Activated CD8-positive, alpha-beta memory T cell treated with anti-CD3 and anti-CD28 coated beads, Interleukin-2, amount 50 U/mL, for 24 hours (primary cell): Measurements from ENCODE around the gene CDCA8.
"Not testable (repeated sequence)": the region's sequence is repeated elsewhere in the genome, so short reads cannot be mapped to it uniquely, and the experiment has no call there.

Source experiments
- DNase-seq: peaks from one replicate; pipeline ENCODE4 v3.0.0-alpha.2; 2020; ENCODE audit errors: extremely low read depth

Gene CDCA8

GRCh38 chr1:37734629-37735591 lies 42.6 kb downstream of the CDCA8 start:
- no peak for DNase-seq

GRCh38 chr1:37737975-37738374 lies 45.7 kb downstream of the CDCA8 start:
- DNase-seq, result not testable (repeated sequence)

DNA sequence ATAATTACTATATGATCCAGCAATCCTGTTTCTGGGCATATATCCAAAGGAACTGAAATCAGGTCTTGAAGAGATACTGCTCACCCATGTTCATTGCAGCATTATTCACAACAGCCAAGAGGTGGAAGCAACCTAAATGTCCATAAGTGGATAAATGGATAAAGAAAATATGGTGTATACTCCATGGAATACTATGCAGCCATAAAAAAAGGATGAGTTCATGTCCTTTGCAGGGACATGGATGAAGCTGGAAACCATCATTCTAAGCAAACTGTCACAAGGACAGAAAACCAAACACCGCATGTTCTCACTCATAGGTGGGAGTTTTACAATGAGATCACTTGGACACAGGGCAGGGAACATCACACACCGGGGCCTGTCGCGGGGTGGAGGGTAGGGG lies 46.3 kb downstream of the CDCA8 start:
- not testable (repeated sequence) for DNase-seq

DNA sequence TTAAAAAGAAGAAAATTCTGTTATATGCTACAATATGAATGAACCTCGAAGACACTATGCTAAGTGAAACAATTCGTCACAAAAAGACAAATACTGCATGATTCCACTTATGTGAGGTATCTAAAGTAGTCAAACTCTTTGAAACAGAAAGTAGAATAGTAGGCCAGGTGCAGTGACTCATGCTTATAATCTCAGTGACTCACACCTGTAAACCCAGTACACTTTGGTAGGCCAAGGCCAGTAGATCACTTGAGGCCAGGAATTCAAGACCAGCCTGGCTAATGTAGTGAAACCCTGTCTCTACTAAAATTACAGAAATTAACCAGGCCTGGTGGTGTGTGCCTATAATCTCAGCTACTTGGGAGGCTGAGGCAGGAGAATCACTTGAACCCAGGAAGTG lies 46.9 kb downstream of the CDCA8 start:
- no peak for DNase-seq

GRCh38 chr1:37741130-37741529 lies 48.8 kb downstream of the CDCA8 start:
- no peak for DNase-seq

DNA sequence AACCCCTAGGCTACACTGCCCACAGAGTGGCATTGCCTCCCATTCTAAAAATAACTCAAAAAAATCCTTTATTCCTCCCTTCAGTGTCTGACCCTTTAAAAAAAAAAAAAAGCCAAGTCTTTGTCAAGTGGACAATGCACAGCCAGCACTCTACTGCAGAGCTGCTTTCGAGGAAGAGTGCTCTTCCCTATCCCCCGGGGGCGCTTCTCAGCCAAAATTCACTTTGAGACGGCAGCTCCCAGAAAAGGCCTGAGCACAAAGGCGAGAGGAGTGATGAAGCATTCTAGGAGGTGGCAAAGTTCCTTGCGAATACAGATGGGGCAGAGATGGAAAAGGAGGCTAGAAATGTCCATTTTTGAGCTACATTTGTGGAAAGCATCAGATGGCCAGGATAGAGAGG lies 49.3 kb downstream of the CDCA8 start:
- no peak for DNase-seq

DNA sequence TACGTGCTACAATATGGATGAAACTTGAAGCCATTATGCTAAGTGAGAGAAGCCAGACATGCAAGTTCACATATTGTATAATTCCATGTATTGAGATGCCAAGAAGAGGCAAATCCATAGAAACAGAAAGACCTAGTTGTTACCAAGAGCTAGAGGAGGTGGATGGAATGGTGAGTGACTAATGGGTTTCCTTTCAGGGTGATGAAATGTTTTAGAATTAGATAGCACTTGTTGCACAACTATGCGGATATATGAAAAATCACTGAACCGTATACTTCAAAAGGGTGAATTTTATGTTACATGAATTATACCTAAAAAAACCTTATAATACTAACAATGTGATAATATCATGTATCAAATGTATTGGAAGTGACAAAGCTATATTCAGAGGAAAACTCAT lies 54.5 kb downstream of the CDCA8 start:
- no peak for DNase-seq

GRCh38 chr1:37748565-37748964 lies 56.2 kb downstream of the CDCA8 start:
- DNase-seq, result no peak

DNA sequence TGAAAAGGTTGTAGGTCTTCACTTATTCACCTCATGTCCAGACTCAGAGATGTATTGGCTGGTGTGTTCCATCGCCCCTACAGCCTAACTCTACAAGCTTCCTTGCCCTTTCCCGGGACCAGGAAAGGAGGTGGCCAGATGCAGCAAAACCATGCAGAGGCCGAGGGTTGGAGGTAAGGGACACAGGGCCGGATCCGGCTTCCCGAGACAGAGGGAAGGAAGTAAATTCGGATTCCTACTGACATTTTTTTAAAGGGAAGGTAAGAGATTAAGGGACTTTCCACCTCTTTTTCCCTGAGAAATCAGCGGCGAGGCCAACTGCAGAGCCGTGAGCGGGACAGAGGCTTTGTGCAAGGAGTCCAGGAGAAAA lies 59.9 kb downstream of the CDCA8 start:
- DNase-seq, result no peak

GRCh38 chr1:37752583-37753471 lies 60.5 kb downstream of the CDCA8 start:
- DNase-seq, result no peak

DNA sequence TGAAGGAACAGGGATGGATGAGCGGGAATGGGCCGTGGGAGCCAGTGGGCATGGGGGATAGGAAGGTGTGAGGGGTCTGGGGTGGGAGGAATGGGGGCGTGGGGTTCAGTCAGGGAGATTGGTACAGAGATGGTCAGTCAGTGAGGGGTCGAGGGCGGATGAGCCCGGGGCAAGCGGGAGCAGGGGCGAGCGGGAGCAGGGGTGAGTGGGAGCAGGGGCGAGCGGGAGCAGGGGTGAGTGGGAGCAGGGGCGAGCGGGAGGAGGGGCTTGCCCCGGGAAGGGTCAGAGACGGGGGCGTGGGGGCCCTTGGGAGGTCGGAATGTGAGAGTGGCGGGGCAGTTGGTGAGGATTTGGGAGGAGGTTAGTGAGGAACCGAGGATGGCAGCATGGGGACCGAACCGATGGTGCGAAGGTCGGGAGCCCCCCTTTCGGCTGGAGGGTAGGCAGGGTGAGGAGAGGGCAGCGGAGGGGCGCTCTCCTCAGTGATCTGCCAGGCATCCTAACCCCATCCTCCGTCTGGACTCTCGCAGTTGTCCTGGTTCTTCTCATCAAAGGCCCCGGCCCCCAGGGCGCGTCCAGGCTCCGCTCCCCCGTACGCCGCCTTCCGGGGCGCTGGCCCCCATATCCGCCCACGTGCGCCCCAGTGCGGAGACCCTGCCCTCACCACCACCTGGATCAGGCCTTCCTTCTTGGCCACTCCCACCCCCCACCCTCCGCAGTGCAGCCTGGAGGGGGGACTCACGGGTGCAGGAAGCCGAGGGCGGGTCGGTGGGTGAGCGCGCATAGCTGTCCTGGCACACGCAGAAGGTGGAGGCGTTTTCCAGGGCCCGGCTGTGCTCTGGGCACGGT lies 61.4 kb downstream of the CDCA8 start:
- no peak for DNase-seq

DNA sequence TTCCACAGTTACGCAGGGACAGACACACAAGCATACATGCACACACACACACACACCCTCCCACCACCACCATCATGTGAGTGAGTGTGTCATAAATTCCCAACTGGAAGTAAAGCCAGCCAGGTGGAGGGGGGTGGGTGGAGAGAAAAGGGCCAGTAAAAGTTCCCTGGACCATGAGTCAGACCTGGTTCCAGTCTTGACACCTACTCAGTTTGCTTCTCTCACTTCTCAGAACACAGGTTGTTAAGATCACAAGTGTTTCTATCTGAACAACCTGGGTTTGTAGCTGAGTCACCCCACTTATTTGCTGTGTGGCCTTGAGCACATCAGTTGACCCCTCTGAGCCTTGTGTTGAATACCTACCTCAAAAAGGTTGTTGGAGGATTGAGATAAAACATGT lies 63.0 kb downstream of the CDCA8 start:
- DNase-seq, result no peak

DNA sequence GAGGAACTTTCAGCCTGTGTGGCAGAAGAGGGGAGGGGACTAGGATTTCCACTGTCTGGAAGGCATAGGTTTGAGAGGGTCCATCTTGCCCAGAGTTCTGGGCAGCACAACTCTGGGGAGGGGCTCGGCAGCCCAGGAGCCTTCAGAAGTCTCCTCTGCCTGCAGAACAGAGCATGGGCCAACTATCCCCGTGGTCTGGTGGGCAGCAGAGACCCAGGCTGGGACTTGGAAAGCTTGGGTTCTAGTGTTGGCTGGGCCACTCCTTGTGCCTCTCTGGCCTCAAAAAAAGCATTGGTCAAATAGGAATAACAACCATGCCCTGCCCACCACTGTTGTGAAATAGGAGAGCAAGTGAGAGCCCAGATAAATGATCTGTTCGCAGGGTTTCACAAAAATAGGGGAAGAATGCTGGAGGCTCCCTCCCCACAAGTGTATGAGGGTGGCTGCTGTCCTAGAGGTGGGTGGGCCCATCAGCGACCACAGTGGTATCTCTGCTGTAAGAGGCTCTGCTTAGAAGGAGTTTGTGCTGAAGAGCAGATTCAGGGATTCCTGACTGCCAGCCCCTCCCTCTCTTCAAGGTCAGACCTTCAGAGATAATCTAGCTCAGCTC lies 63.7 kb downstream of the CDCA8 start:
- no peak for DNase-seq
